Astrocyte (in vitro differentiated cells and primary cell): ENCODE data around the gene C3orf80. TPM values are rescaled to one million over a fixed set of nuclear protein-coding genes. Genes with fewer than 3 reads are reported as not detected.
"Not testable (repeated sequence)": the region's sequence is repeated elsewhere in the genome, so short reads cannot be mapped to it uniquely, and the experiment has no call there.

Experiments
- DNase-seq: peaks from one replicate; pipeline ENCODE4 v3.0.0-alpha.2; 2010; ENCODE audit warnings: low read depth
- FAIRE-seq: peaks from 2 replicates; lab custom pipeline; 2011; peaks lifted over from hg19 to GRCh38; lab: Jason Lieb, UNC
- H2AFZ ChIP-seq: 2 replicates; pipeline ENCODE4 v1.6.0; 2012; ENCODE audit warnings: low read depth, low read length, inconsistent platforms
- H3K27ac ChIP-seq: 2 replicates; pipeline ENCODE4 v1.5.1; 2011; ENCODE audit warnings: low read depth, low read length, inconsistent platforms
- H3K27me3 ChIP-seq: 2 replicates; pipeline ENCODE4 v1.6.0; 2011; ENCODE audit warnings: low read length, inconsistent platforms; ENCODE audit not compliant: insufficient read depth
- H3K36me3 ChIP-seq: 2 replicates; pipeline ENCODE4 v1.5.1; 2011; ENCODE audit warnings: low read length, inconsistent platforms; ENCODE audit not compliant: insufficient read depth
- H3K4me1 ChIP-seq: 2 replicates; pipeline ENCODE4 v1.5.1; 2011; ENCODE audit warnings: low read length, inconsistent platforms; ENCODE audit not compliant: insufficient read depth
- H3K4me2 ChIP-seq: 2 replicates; pipeline ENCODE4 v1.6.0; 2012; ENCODE audit warnings: low read length, inconsistent platforms
- H3K4me3 ChIP-seq: 2 replicates; pipeline ENCODE4 v1.5.1; 2011; ENCODE audit warnings: low read depth, mild to moderate bottlenecking, low read length, inconsistent platforms; ENCODE audit not compliant: insufficient read depth
- H3K79me2 ChIP-seq: 2 replicates; pipeline ENCODE4 v1.6.0; 2012; ENCODE audit warnings: mild to moderate bottlenecking, low read length, inconsistent platforms; ENCODE audit not compliant: insufficient read depth
- H3K9ac ChIP-seq: 2 replicates; pipeline ENCODE4 v1.6.0; 2012; ENCODE audit warnings: mild to moderate bottlenecking, low read length, inconsistent platforms
- H3K9me3 ChIP-seq: 2 replicates; pipeline ENCODE4 v1.5.1; 2012; ENCODE audit warnings: low read depth, mild to moderate bottlenecking, low read length, inconsistent platforms; ENCODE audit not compliant: insufficient read depth
- H4K20me1 ChIP-seq: 2 replicates; pipeline ENCODE4 v1.6.0; 2012; ENCODE audit warnings: low read length, inconsistent platforms; ENCODE audit not compliant: insufficient read depth
- H3K27ac Mint-ChIP-seq: one replicate; pipeline ENCODE4 v1.8.0; 2021; ENCODE audit warnings: mild to moderate bottlenecking, mixed read lengths; ENCODE audit not compliant: unreplicated experiment
- H3K27me3 Mint-ChIP-seq: one replicate; pipeline ENCODE4 v1.8.0; 2021; ENCODE audit warnings: low read depth, mixed read lengths; ENCODE audit not compliant: unreplicated experiment
- H3K36me3 Mint-ChIP-seq: one replicate; pipeline ENCODE4 v1.8.0; 2021; ENCODE audit warnings: low read depth, mixed read lengths; ENCODE audit not compliant: unreplicated experiment
- H3K4me1 Mint-ChIP-seq: one replicate; pipeline ENCODE4 v1.8.0; 2021; ENCODE audit warnings: low read depth, mixed read lengths; ENCODE audit not compliant: unreplicated experiment
- H3K4me3 Mint-ChIP-seq: one replicate; pipeline ENCODE4 v1.8.0; 2021; ENCODE audit warnings: mild to moderate bottlenecking, moderate library complexity, mixed read lengths; ENCODE audit not compliant: unreplicated experiment
- H3K9me3 Mint-ChIP-seq: one replicate; pipeline ENCODE4 v1.8.0; 2021; ENCODE audit warnings: mild to moderate bottlenecking, mixed read lengths; ENCODE audit not compliant: unreplicated experiment
- CTCF ChIP-seq: IDR thresholded peaks from 2 replicates; pipeline ENCODE4 v1.5.1; 2011; ENCODE audit warnings: low read depth, mild to moderate bottlenecking, inconsistent platforms, low read length, moderate library complexity; ENCODE audit not compliant: insufficient read depth
- EZH2 ChIP-seq: IDR thresholded peaks from 2 replicates; pipeline ENCODE4 v1.6.1; 2012; ENCODE audit warnings: mild to moderate bottlenecking, low read length, inconsistent platforms; ENCODE audit not compliant: insufficient read depth
- total RNA-seq: library from RNA; stranded (reverse); gene quantifications from 2 replicates; pipeline ENCODE4 v1.2.1, GENCODE V29; 2021

C3orf80 gene
- total RNA-seq, 1 donor from 2014 or later: 6.5 TPM

GRCh38 chr3:160200353-160200752, 24.9 kb upstream of the C3orf80 start:
- Mint-ChIP-seq H3K27ac (no peak overlapping the region), H3K4me3 (no peak overlapping the region), H3K36me3 (peaks cover 2% of the 10 kb centered on the region), H3K4me1 (peaks cover 4% of the 10 kb centered on the region), H3K27me3 (peaks cover 16% of the 10 kb centered on the region), H3K9me3 (peaks cover 13% of the 10 kb centered on the region)
- Histone ChIP-seq H3K36me3 (no peaks in the 10 kb centered on the region), H3K9me3 (no peaks in the 10 kb centered on the region), H3K4me1 (no peaks in the 10 kb centered on the region), H3K27ac (no peak overlapping the region), H3K4me3 (no peak overlapping the region), H2AFZ (no peak overlapping the region), H4K20me1 (no peaks in the 10 kb centered on the region), H3K9ac (no peak overlapping the region), H3K27me3 (no peaks in the 10 kb centered on the region), H3K4me2 (no peak overlapping the region), H3K79me2 (no peaks in the 10 kb centered on the region)
- peak; percentile 9 for DNase-seq
- TF ChIP-seq EZH2: no peak
- TF ChIP-seq CTCF: no peak
- no peak for FAIRE-seq

GRCh38 chr3:160204396-160205011, 20.7 kb upstream of the C3orf80 start:
- H3K9me3 Mint-ChIP-seq, H3K27ac ChIP-seq, H3K9ac ChIP-seq, H3K27me3 ChIP-seq, H3K4me2 ChIP-seq, H2AFZ ChIP-seq, H3K4me3 Mint-ChIP-seq, H3K27ac Mint-ChIP-seq, FAIRE-seq, H3K4me1 Mint-ChIP-seq, H4K20me1 ChIP-seq, H3K36me3 ChIP-seq, H3K36me3 Mint-ChIP-seq, H3K9me3 ChIP-seq, H3K79me2 ChIP-seq, H3K4me3 ChIP-seq, H3K4me1 ChIP-seq: not testable (repeated sequence)
- peak; percentile 59 for DNase-seq
- peaks cover 12% of the 10 kb centered on the region for H3K27me3 Mint-ChIP-seq

- Histone ChIP-seq H3K27me3 (peaks cover 2% of the 10 kb centered on the region), H4K20me1 (no peaks in the 10 kb centered on the region), H2AFZ (no peak overlapping the region), H3K9me3 (no peaks in the 10 kb centered on the region), H3K79me2 (no peaks in the 10 kb centered on the region), H3K4me2 (no peak overlapping the region), H3K4me1 (no peaks in the 10 kb centered on the region), H3K4me3 (no peak overlapping the region), H3K27ac (no peak overlapping the region), H3K36me3 (no peaks in the 10 kb centered on the region), H3K9ac (no peak overlapping the region)
- DNase-seq: peak; percentile 12
- H3K27ac Mint-ChIP-seq: no peak overlapping the region
- no peak overlapping the region for H3K4me3 Mint-ChIP-seq
- no peak for FAIRE-seq
- no peak for TF ChIP-seq EZH2
- TF ChIP-seq CTCF: no peak
- H3K9me3 Mint-ChIP-seq: peaks cover 9% of the 10 kb centered on the region
- peaks cover 8% of the 10 kb centered on the region for H3K4me1 Mint-ChIP-seq
- peaks cover 2% of the 10 kb centered on the region for H3K36me3 Mint-ChIP-seq
- peaks cover 12% of the 10 kb centered on the region for H3K27me3 Mint-ChIP-seq
Observed at GRCh38 chr3:160205606-160206005, 19.6 kb upstream of the C3orf80 start.
